ENCODE results near the gene ATN1. TPM values are rescaled to one million over a fixed set of nuclear protein-coding genes. Genes with fewer than 3 reads are reported as not detected.

ATN1 gene
- total RNA-seq, 1 experiment from 2014 or later: 62.0 TPM

- no TSS peak for BruUV-seq (replicated peaks)
- TF ChIP-seq CTCF (IDR thresholded peaks at IDR 0.05; ENCODE audit: unreplicated experiment): peak; percentile 67
- H3K36me3 Mint-ChIP-seq (ENCODE audit: insufficient read depth, unreplicated experiment): peaks cover 89% of the 10 kb centered on the region
- no peaks in the 10 kb centered on the region for H3K9me3 Mint-ChIP-seq (ENCODE audit: low read depth, unreplicated experiment)
- peak overlapping the region; percentile 79 for H3K4me3 Mint-ChIP-seq (ENCODE audit: low read depth, unreplicated experiment)
- peak overlapping the region; percentile 87 for H3K27ac Mint-ChIP-seq (ENCODE audit: unreplicated experiment)
- H3K4me1 Mint-ChIP-seq (ENCODE audit: low read depth, unreplicated experiment): peaks cover 38% of the 10 kb centered on the region
- CTCF ChIA-PET: interaction anchor here (1.0 to 5.5 kb wide), 8 partner anchors 9 to 109 kb away, joined by 3 to 90 read pairs (median 4); partner anchors contain the start of genes C12orf57, RNU7-1 and SPSB2
- DNase-seq: peak; percentile 77
- H3K27me3 Mint-ChIP-seq (ENCODE audit: unreplicated experiment): no peaks in the 10 kb centered on the region
- intact Hi-C loops (cut with micrococcal nuclease; ENCODE audit: unreplicated experiment): loop anchor here (1.0 kb wide), 1 partner anchor 17 kb away; the partner anchor contains the start of gene C12orf57
Measured at GRCh38 chr12:6961695-6962284, 34.0 kb downstream of the ATN1 start.

GRCh38 chr12:6962285-6963015 is 34.7 kb downstream of the ATN1 start:
- no peak for TF ChIP-seq CTCF (IDR thresholded peaks at IDR 0.05; ENCODE audit: unreplicated experiment)
- Mint-ChIP-seq H3K4me3 (ENCODE audit: low read depth, unreplicated experiment) (peak overlapping the region; percentile 79), H3K4me1 (ENCODE audit: low read depth, unreplicated experiment) (peaks cover 38% of the 10 kb centered on the region), H3K9me3 (ENCODE audit: low read depth, unreplicated experiment) (no peaks in the 10 kb centered on the region), H3K27ac (ENCODE audit: unreplicated experiment) (peak overlapping the region; percentile 87), H3K36me3 (ENCODE audit: insufficient read depth, unreplicated experiment) (peaks cover 92% of the 10 kb centered on the region), H3K27me3 (ENCODE audit: unreplicated experiment) (no peaks in the 10 kb centered on the region)
- DNase-seq: peak; percentile 68
- CTCF ChIA-PET: interaction anchor here (1.0 to 5.5 kb wide), 8 partner anchors 10 to 110 kb away, joined by 3 to 90 read pairs (median 4); partner anchors contain the start of genes C12orf57, RNU7-1 and SPSB2
- BruUV-seq (replicated peaks): no TSS peak
- intact Hi-C loops (cut with micrococcal nuclease; ENCODE audit: unreplicated experiment): loop anchor here (1.0 kb wide), 1 partner anchor 18 kb away; the partner anchor contains the start of gene C12orf57

- Mint-ChIP-seq H3K36me3 (ENCODE audit: insufficient read depth, unreplicated experiment) (peaks cover 96% of the 10 kb centered on the region), H3K9me3 (ENCODE audit: low read depth, unreplicated experiment) (no peaks in the 10 kb centered on the region), H3K27ac (ENCODE audit: unreplicated experiment) (peak overlapping the region; percentile 87), H3K4me1 (ENCODE audit: low read depth, unreplicated experiment) (peaks cover 38% of the 10 kb centered on the region), H3K27me3 (ENCODE audit: unreplicated experiment) (no peaks in the 10 kb centered on the region), H3K4me3 (ENCODE audit: low read depth, unreplicated experiment) (peak overlapping the region; percentile 79)
- DNase-seq: peak; percentile 97
- TF ChIP-seq CTCF (IDR thresholded peaks at IDR 0.05; ENCODE audit: unreplicated experiment): no peak
- no TSS peak for BruUV-seq (replicated peaks)
- CTCF ChIA-PET: interaction anchor here (1.7 to 5.5 kb wide), 4 partner anchors 18 to 94 kb away, joined by 9 to 90 read pairs (median 14); partner anchors contain the start of genes C12orf57, RNU7-1 and SPSB2
- intact Hi-C loops (cut with micrococcal nuclease; ENCODE audit: unreplicated experiment): no loop called here
Measured at GRCh38 chr12:6963016-6963731, 35.4 kb downstream of the ATN1 start.

GRCh38 chr12:6963791-6964413 is 36.1 kb downstream of the ATN1 start:
- Mint-ChIP-seq H3K27me3 (ENCODE audit: unreplicated experiment) (no peaks in the 10 kb centered on the region), H3K4me3 (ENCODE audit: low read depth, unreplicated experiment) (peak overlapping the region; percentile 79), H3K9me3 (ENCODE audit: low read depth, unreplicated experiment) (no peaks in the 10 kb centered on the region), H3K36me3 (ENCODE audit: insufficient read depth, unreplicated experiment) (peaks cover 95% of the 10 kb centered on the region), H3K27ac (ENCODE audit: unreplicated experiment) (peak overlapping the region; percentile 87), H3K4me1 (ENCODE audit: low read depth, unreplicated experiment) (peaks cover 44% of the 10 kb centered on the region)
- peak; percentile 43 for DNase-seq
- TF ChIP-seq CTCF (IDR thresholded peaks at IDR 0.05; ENCODE audit: unreplicated experiment): no peak
- CTCF ChIA-PET: interaction anchor here (1.2 to 5.5 kb wide), 5 partner anchors 19 to 95 kb away, joined by 4 to 90 read pairs (median 10); partner anchors contain the start of genes C12orf57, RNU7-1 and SPSB2
- intact Hi-C loops (cut with micrococcal nuclease; ENCODE audit: unreplicated experiment): no loop called here
- no TSS peak for BruUV-seq (replicated peaks)
